A673 (cell line): ENCODE results near the gene TBCC.

ENCODE experiments used
- EZH2 ChIP-seq: fragments of 200-600 bp; sonication (generic); IDR thresholded peaks from 2 replicates; pipeline ENCODE4 v1.6.1; 2017; ENCODE audit warnings: borderline replicate concordance, low read depth, mild to moderate bottlenecking, mixed read lengths, antibody characterized with exemption, low read length; ENCODE audit not compliant: poor library complexity, severe bottlenecking
- TF ChIP-seq, protein P1 (sequence below): fragments of 300-800, 200-600 bp; sonication (generic); conservative IDR thresholded peaks from 2 replicates; pipeline ENCODE4 v1.5.1; 2017; ENCODE audit warnings: low read depth, mild to moderate bottlenecking, antibody characterized with exemption, low read length, moderate library complexity, mixed read lengths

DNA sequence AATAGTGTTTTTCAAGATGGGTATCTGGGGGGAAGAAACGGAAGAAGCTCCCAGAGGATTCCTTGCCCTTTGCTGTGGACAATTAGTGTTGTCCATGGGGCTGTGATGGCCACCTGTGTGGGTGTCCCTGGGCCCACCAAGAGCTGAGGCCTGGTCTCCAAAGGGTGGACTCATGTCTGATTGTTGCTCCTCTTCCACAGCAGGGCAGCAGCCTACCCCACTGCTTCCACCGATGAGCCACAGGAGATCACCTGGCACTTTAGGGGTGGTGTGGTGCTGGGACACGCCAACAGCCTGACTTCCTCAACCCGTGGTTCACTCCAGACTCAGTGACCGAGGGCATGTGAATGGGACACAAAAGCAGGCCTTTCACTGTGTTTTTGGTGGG is 48.6 kb downstream of the TBCC start:
- TF ChIP-seq, protein P1, sequence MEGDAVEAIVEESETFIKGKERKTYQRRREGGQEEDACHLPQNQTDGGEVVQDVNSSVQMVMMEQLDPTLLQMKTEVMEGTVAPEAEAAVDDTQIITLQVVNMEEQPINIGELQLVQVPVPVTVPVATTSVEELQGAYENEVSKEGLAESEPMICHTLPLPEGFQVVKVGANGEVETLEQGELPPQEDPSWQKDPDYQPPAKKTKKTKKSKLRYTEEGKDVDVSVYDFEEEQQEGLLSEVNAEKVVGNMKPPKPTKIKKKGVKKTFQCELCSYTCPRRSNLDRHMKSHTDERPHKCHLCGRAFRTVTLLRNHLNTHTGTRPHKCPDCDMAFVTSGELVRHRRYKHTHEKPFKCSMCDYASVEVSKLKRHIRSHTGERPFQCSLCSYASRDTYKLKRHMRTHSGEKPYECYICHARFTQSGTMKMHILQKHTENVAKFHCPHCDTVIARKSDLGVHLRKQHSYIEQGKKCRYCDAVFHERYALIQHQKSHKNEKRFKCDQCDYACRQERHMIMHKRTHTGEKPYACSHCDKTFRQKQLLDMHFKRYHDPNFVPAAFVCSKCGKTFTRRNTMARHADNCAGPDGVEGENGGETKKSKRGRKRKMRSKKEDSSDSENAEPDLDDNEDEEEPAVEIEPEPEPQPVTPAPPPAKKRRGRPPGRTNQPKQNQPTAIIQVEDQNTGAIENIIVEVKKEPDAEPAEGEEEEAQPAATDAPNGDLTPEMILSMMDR = no peak
- TF ChIP-seq EZH2 = no peak
